WTC11 (cell line): ENCODE results near the gene ZNF341. TPM values are rescaled to one million over a fixed set of nuclear protein-coding genes. Genes with fewer than 3 reads are reported as not detected.

Source experiments
- ATAC-seq: fragments of 200-7000 bp; cut with Tn5 transposase; 2 replicates; pipeline ENCODE4 v1.10.0; 2021; ENCODE audit warnings: mild to moderate bottlenecking, moderate library complexity
- CTCF ChIA-PET: fragments of 300-600 bp; sonication (Branson Sonifier 250); formaldehyde crosslinking; loops from one replicate; lab custom pipeline; 2021; ENCODE audit warnings: antibody characterized with exemption; lab: Charles Lee
- POLR2A ChIA-PET: fragments of 350-600 bp; sonication (Branson Sonifier 250); formaldehyde crosslinking; loops from one replicate; lab custom pipeline; 2021; ENCODE audit warnings: antibody characterized with exemption; lab: Charles Lee
- DNase-seq: peaks from one replicate; pipeline ENCODE4 v3.0.0; 2021; ENCODE audit warnings: low spot score
- H3K27ac Mint-ChIP-seq: 2 replicates; pipeline ENCODE4 v1.8.0; 2021; ENCODE audit warnings: mixed read lengths
- H3K27me3 Mint-ChIP-seq: 2 replicates; pipeline ENCODE4 v1.8.0; 2021; ENCODE audit warnings: low read depth, mild to moderate bottlenecking, moderate library complexity, mixed read lengths
- H3K36me3 Mint-ChIP-seq: 2 replicates; pipeline ENCODE4 v1.8.0; 2021; ENCODE audit warnings: mixed read lengths
- H3K4me1 Mint-ChIP-seq: 2 replicates; pipeline ENCODE4 v1.8.0; 2022; ENCODE audit warnings: mixed read lengths
- H3K4me3 Mint-ChIP-seq: 2 replicates; pipeline ENCODE4 v1.8.0; 2021; ENCODE audit warnings: mild to moderate bottlenecking, moderate library complexity, mixed read lengths
- H3K9me3 Mint-ChIP-seq: 2 replicates; pipeline ENCODE4 v1.8.0; 2021; ENCODE audit warnings: mixed read lengths
- EMX1 ChIP-seq: fragments of 250-450 bp; sonication (Bioruptor Pico); IDR thresholded peaks from 2 replicates; pipeline ENCODE4 v1.8.0; 2021; ENCODE audit warnings: mild to moderate bottlenecking
- ESRRA ChIP-seq: sonication (generic); formaldehyde crosslinking; IDR thresholded peaks from 2 replicates; pipeline ENCODE4 v1.8.1; 2022; ENCODE audit warnings: mild to moderate bottlenecking, missing genetic modification reagents, borderline replicate concordance
- FOXK1 ChIP-seq: sonication (generic); formaldehyde crosslinking; IDR thresholded peaks from 2 replicates; pipeline ENCODE4 v1.8.0; 2022; ENCODE audit warnings: mild to moderate bottlenecking, moderate library complexity, missing genetic modification reagents
- GRHL2 ChIP-seq: fragments of 250-450 bp; sonication (Bioruptor Pico); IDR thresholded peaks from 2 replicates; pipeline ENCODE4 v1.8.0; 2022; ENCODE audit warnings: mild to moderate bottlenecking, moderate library complexity; ENCODE audit not compliant: insufficient replicate concordance, severe bottlenecking
- HMGA2 ChIP-seq: fragments of 250-450 bp; sonication (Bioruptor Pico); IDR thresholded peaks from 2 replicates; pipeline ENCODE4 v1.4.0; 2021; ENCODE audit warnings: mild to moderate bottlenecking, moderate library complexity
- JAZF1 ChIP-seq: fragments of 250-450 bp; sonication (Bioruptor Pico); IDR thresholded peaks from 2 replicates; pipeline ENCODE4 v1.9.0; 2021; ENCODE audit warnings: moderate library complexity, mild to moderate bottlenecking, inconsistent platforms
- JUN ChIP-seq: sonication (generic); formaldehyde crosslinking; IDR thresholded peaks from 2 replicates; pipeline ENCODE4 v1.8.0; 2023; ENCODE audit warnings: mild to moderate bottlenecking, missing genetic modification reagents
- KAT7 ChIP-seq: sonication (generic); formaldehyde crosslinking; IDR thresholded peaks from 2 replicates; pipeline ENCODE4 v1.8.1; 2023; ENCODE audit warnings: missing genetic modification reagents, mild to moderate bottlenecking, borderline replicate concordance
- MXD4 ChIP-seq: fragments of 250-450 bp; sonication (Bioruptor Pico); IDR thresholded peaks from 2 replicates; pipeline ENCODE4 v1.8.0; 2021; ENCODE audit warnings: mild to moderate bottlenecking, moderate library complexity, borderline replicate concordance
- NR3C1 ChIP-seq: sonication (generic); formaldehyde crosslinking; conservative IDR thresholded peaks from 2 replicates; pipeline ENCODE4 v1.8.1; 2023; ENCODE audit warnings: low read depth, mild to moderate bottlenecking, missing genetic modification reagents
- OVOL2 ChIP-seq: fragments of 250-450 bp; sonication (Bioruptor Pico); IDR thresholded peaks from 2 replicates; pipeline ENCODE4 v1.9.0; 2021; ENCODE audit warnings: mild to moderate bottlenecking, borderline replicate concordance
- PRRX2 ChIP-seq: fragments of 250-450 bp; sonication (Bioruptor Pico); IDR thresholded peaks from 2 replicates; pipeline ENCODE4 v1.8.0; 2021; ENCODE audit warnings: mild to moderate bottlenecking
- SMAD4 ChIP-seq: sonication (generic); formaldehyde crosslinking; IDR thresholded peaks from 2 replicates; pipeline ENCODE4 v1.8.0; 2022; ENCODE audit warnings: mild to moderate bottlenecking, missing genetic modification reagents
- TEAD1 ChIP-seq: sonication (generic); formaldehyde crosslinking; IDR thresholded peaks from 2 replicates; pipeline ENCODE4 v1.8.0; 2022; ENCODE audit warnings: mild to moderate bottlenecking, missing genetic modification reagents
- ZNF121 ChIP-seq: sonication (generic); formaldehyde crosslinking; IDR thresholded peaks from 2 replicates; pipeline ENCODE4 v1.8.0; 2023; ENCODE audit warnings: missing genetic modification reagents
- ZNF263 ChIP-seq: sonication (generic); formaldehyde crosslinking; IDR thresholded peaks from 2 replicates; pipeline ENCODE4 v1.8.1; 2022; ENCODE audit warnings: low read depth, mild to moderate bottlenecking, moderate library complexity, missing genetic modification reagents
- ZNF416 ChIP-seq: fragments of 250-450 bp; sonication (Bioruptor Pico); IDR thresholded peaks from 2 replicates; pipeline ENCODE4 v1.9.0; 2021; ENCODE audit warnings: mild to moderate bottlenecking, inconsistent platforms
- ZNF671 ChIP-seq: fragments of 250-450 bp; sonication (Bioruptor Pico); IDR thresholded peaks from 2 replicates; pipeline ENCODE4 v1.8.0; 2021; ENCODE audit warnings: mild to moderate bottlenecking
- total RNA-seq: library from RNA; stranded (reverse); gene quantifications from 3 replicates; pipeline ENCODE4 v1.2.3, GENCODE V29; 2021
- TF ChIP-seq, protein P1 (sequence below): sonication (generic); formaldehyde crosslinking; IDR thresholded peaks from 2 replicates; pipeline ENCODE4 v1.8.0; 2023; ENCODE audit warnings: missing genetic modification reagents, mild to moderate bottlenecking, borderline replicate concordance
- TF ChIP-seq, protein P2 (sequence below): sonication (generic); formaldehyde crosslinking; IDR thresholded peaks from 2 replicates; pipeline ENCODE4 v1.8.0; 2022; ENCODE audit warnings: mild to moderate bottlenecking, missing genetic modification reagents
- TF ChIP-seq, protein P3 (sequence below): sonication (generic); formaldehyde crosslinking; IDR thresholded peaks from 2 replicates; pipeline ENCODE4 v1.8.1; 2022; ENCODE audit warnings: low read depth, mild to moderate bottlenecking, moderate library complexity, missing genetic modification reagents, borderline replicate concordance
- TF ChIP-seq, protein P4 (sequence below): fragments of 250-450 bp; sonication (Bioruptor Pico); IDR thresholded peaks from 2 replicates; pipeline ENCODE4 v1.9.0; 2021; ENCODE audit warnings: mild to moderate bottlenecking, borderline replicate concordance

The ZNF341 gene
- total RNA-seq, 1 experiment from 2014 or later, result 9.6 TPM

DNA sequence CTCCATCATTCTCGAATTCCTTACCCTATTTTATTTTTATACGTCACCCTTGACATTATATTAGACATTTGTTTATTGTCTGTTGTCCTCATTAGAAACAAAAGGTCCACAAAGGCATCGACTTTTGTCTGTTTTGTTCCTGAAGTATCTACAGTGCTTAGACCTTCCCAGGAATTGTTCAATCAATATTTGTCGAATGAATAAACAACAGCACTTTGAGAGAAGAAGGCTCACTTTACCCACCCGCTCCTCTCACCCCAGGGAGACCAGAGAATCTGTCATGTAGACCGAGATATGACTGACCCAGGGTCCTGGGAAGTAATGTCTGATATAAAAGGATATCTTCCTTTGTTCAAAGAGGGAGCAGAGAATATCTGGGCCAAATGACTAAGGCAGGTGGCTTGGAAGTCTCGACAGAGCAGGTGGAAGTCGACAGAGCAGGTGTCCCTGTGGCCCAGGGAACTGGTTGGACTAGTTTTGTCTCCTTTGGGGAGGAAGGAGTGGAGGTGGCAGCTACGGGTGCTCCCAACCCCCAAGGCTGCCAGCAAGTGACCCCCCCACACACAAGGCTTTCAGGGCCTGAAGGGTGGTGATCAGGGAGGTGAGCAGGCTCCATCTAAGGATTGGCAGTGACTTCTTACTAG is 64.6 kb downstream of the ZNF341 start (continued):
- TF ChIP-seq HMGA2 (CRISPR knock-in tag) (no peak), MXD4 (CRISPR knock-in tag) (no peak), ESRRA (CRISPR knock-in tag) (no peak), JUN (CRISPR knock-in tag) (no peak), SMAD4 (CRISPR knock-in tag) (no peak)
- TF ChIP-seq, all 79 proteins: peak for 0

DNA sequence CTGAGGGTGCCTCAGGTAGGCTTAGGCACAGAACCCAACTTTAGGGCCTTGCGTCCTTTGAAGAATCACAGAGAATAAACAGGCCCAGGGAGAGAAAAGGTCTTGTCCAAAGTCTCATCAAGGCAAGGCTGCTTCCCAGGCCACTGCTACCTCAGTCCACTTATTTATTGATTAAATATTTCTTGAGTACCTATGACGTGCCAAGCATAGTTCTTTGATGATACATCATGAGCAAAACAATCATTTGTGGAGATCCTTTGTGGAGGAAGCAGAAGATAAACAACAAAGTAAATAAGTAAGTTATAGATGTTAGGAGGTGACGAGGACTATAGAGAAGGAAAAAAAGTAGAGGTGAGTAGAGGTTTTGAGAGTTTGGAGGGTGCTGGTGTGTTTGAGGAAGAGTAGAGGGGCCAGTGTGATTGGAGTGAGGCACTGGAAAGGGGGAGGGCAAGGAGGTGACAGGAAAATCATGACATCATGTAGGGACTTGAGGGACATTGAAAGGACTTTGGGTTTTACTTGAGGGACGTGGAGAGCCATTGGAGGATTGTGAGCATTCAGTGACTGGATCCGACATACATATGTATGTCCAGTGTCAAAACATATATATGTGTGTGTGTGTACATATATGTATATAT is 65.2 kb downstream of the ZNF341 start:
- H3K36me3 Mint-ChIP-seq, result no peaks in the 10 kb centered on the region; the same call in 1 of the 2 replicates
- no peak for ATAC-seq
- peaks cover 16% of the 10 kb centered on the region for H3K4me1 Mint-ChIP-seq
- H3K4me3 Mint-ChIP-seq, result no peak overlapping the region
- H3K27ac Mint-ChIP-seq, result no peak overlapping the region
- peaks cover 5% of the 10 kb centered on the region for H3K9me3 Mint-ChIP-seq
- TF ChIP-seq TEAD1 (CRISPR knock-in tag), result no peak
- TF ChIP-seq, protein P1, sequence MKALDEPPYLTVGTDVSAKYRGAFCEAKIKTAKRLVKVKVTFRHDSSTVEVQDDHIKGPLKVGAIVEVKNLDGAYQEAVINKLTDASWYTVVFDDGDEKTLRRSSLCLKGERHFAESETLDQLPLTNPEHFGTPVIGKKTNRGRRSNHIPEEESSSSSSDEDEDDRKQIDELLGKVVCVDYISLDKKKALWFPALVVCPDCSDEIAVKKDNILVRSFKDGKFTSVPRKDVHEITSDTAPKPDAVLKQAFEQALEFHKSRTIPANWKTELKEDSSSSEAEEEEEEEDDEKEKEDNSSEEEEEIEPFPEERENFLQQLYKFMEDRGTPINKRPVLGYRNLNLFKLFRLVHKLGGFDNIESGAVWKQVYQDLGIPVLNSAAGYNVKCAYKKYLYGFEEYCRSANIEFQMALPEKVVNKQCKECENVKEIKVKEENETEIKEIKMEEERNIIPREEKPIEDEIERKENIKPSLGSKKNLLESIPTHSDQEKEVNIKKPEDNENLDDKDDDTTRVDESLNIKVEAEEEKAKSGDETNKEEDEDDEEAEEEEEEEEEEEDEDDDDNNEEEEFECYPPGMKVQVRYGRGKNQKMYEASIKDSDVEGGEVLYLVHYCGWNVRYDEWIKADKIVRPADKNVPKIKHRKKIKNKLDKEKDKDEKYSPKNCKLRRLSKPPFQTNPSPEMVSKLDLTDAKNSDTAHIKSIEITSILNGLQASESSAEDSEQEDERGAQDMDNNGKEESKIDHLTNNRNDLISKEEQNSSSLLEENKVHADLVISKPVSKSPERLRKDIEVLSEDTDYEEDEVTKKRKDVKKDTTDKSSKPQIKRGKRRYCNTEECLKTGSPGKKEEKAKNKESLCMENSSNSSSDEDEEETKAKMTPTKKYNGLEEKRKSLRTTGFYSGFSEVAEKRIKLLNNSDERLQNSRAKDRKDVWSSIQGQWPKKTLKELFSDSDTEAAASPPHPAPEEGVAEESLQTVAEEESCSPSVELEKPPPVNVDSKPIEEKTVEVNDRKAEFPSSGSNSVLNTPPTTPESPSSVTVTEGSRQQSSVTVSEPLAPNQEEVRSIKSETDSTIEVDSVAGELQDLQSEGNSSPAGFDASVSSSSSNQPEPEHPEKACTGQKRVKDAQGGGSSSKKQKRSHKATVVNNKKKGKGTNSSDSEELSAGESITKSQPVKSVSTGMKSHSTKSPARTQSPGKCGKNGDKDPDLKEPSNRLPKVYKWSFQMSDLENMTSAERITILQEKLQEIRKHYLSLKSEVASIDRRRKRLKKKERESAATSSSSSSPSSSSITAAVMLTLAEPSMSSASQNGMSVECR (CRISPR knock-in tag), result no peak
- no peak for TF ChIP-seq JAZF1
- TF ChIP-seq OVOL2 (CRISPR knock-in tag), result no peak
- no peak for TF ChIP-seq ZNF416
- no peak for TF ChIP-seq FOXK1 (CRISPR knock-in tag)
- TF ChIP-seq SMAD4 (CRISPR knock-in tag), result no peak
- TF ChIP-seq ZNF263 (CRISPR knock-in tag), result no peak
- TF ChIP-seq KAT7 (CRISPR knock-in tag), result no peak
- no peak for TF ChIP-seq NR3C1 (CRISPR knock-in tag)
- TF ChIP-seq EMX1 (CRISPR knock-in tag), result no peak
- no peaks in the 10 kb centered on the region for H3K27me3 Mint-ChIP-seq
- DNase-seq, result no peak
- ChIA-PET POLR2A (no interaction called here), CTCF (no interaction called here)

DNA sequence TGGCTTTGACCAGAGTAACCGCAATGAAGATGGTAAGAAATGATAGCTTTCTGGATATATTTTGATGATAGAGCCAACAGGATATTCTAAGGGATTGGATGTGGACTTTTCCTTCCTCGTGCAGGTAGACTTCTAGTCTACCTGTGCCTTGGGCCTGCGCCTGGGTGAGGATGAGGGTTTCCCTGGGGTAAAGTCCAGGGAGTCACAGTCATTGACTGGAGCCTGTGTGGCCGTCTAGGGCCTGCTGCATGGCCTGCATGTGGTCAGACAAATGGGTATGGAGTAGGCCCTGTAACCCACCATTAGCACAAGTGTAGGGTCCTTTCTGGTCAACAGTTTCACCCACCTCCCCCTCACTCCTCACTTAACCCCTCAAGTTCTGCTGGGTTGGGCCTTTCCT is 66.6 kb downstream of the ZNF341 start:
- H3K4me1 Mint-ChIP-seq, result peaks cover 13% of the 10 kb centered on the region
- no peak overlapping the region for H3K27ac Mint-ChIP-seq
- H3K4me3 Mint-ChIP-seq, result no peak overlapping the region
- no peak for DNase-seq
- no peak for ATAC-seq
- no peaks in the 10 kb centered on the region; the same call in 1 of the 2 replicates for H3K36me3 Mint-ChIP-seq
- CTCF ChIA-PET, result interaction anchor here (0.7 kb wide), 1 partner anchor 11 kb away, joined by 3 read pairs; no protein-coding TSS in a partner anchor
- TF ChIP-seq, protein P2, sequence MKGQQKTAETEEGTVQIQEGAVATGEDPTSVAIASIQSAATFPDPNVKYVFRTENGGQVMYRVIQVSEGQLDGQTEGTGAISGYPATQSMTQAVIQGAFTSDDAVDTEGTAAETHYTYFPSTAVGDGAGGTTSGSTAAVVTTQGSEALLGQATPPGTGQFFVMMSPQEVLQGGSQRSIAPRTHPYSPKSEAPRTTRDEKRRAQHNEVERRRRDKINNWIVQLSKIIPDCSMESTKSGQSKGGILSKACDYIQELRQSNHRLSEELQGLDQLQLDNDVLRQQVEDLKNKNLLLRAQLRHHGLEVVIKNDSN (CRISPR knock-in tag), result no peak
- TF ChIP-seq GRHL2 (CRISPR knock-in tag) (no peak), ZNF416 (no peak), ZNF121 (CRISPR knock-in tag) (no peak), PRRX2 (CRISPR knock-in tag) (no peak), ZNF671 (no peak)
- TF ChIP-seq, protein P3, sequence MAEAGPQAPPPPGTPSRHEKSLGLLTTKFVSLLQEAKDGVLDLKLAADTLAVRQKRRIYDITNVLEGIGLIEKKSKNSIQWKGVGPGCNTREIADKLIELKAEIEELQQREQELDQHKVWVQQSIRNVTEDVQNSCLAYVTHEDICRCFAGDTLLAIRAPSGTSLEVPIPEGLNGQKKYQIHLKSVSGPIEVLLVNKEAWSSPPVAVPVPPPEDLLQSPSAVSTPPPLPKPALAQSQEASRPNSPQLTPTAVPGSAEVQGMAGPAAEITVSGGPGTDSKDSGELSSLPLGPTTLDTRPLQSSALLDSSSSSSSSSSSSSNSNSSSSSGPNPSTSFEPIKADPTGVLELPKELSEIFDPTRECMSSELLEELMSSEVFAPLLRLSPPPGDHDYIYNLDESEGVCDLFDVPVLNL (CRISPR knock-in tag), result no peak
- TF ChIP-seq, protein P4, sequence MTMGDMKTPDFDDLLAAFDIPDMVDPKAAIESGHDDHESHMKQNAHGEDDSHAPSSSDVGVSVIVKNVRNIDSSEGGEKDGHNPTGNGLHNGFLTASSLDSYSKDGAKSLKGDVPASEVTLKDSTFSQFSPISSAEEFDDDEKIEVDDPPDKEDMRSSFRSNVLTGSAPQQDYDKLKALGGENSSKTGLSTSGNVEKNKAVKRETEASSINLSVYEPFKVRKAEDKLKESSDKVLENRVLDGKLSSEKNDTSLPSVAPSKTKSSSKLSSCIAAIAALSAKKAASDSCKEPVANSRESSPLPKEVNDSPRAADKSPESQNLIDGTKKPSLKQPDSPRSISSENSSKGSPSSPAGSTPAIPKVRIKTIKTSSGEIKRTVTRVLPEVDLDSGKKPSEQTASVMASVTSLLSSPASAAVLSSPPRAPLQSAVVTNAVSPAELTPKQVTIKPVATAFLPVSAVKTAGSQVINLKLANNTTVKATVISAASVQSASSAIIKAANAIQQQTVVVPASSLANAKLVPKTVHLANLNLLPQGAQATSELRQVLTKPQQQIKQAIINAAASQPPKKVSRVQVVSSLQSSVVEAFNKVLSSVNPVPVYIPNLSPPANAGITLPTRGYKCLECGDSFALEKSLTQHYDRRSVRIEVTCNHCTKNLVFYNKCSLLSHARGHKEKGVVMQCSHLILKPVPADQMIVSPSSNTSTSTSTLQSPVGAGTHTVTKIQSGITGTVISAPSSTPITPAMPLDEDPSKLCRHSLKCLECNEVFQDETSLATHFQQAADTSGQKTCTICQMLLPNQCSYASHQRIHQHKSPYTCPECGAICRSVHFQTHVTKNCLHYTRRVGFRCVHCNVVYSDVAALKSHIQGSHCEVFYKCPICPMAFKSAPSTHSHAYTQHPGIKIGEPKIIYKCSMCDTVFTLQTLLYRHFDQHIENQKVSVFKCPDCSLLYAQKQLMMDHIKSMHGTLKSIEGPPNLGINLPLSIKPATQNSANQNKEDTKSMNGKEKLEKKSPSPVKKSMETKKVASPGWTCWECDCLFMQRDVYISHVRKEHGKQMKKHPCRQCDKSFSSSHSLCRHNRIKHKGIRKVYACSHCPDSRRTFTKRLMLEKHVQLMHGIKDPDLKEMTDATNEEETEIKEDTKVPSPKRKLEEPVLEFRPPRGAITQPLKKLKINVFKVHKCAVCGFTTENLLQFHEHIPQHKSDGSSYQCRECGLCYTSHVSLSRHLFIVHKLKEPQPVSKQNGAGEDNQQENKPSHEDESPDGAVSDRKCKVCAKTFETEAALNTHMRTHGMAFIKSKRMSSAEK (CRISPR knock-in tag), result no peak
- POLR2A ChIA-PET, result no interaction called here
- peaks cover 5% of the 10 kb centered on the region for H3K9me3 Mint-ChIP-seq
- H3K27me3 Mint-ChIP-seq, result no peaks in the 10 kb centered on the region
